Posterior vena cava (tissue), 2 donors: ENCODE data around the gene PATL1. TPM values are rescaled to one million over a fixed set of nuclear protein-coding genes. Genes with fewer than 3 reads are reported as not detected.

Source experiments
- DNase-seq: peaks from one replicate; pipeline ENCODE4 v3.0.0-alpha.2; 2020; ENCODE audit warnings: low spot score
- intact Hi-C, 2 donors: fragments of 100-400 bp; cut with DNase I; formaldehyde crosslinking; loops; one replicate each; pipeline versions ENCODE4 v1.14.1 to v1.14.2; 2022 to 2023
- total RNA-seq, 2 donors: library from RNA; stranded (reverse); fragmentation: NEBNext Ultra II Directional; extraction: Animal tissue kit (Norgen Biotek cat#: 25700); gene quantifications; one replicate each; pipeline ENCODE4 v1.2.1, GENCODE V29; 2021
- donor health status: DM: yes; HTN: yes; CAD: no.
- donor health status: DM: yes; HTN: yes; CAD: no.

The PATL1 gene
- total RNA-seq, 2 donors from 2014 or later = 19.4 to 24.2 TPM

- no peak for DNase-seq
- intact Hi-C loops = no loop called here
Observed at GRCh38 chr11:59678813-59679165, 10.0 kb upstream of the PATL1 start.

GRCh38 chr11:59678118-59678812 is 9.4 kb upstream of the PATL1 start:
- DNase-seq = no peak
- intact Hi-C loops = no loop called here

- no peak for DNase-seq
- intact Hi-C loops = no loop called here
Observed at GRCh38 chr11:59676205-59676604, 7.4 kb upstream of the PATL1 start.

GRCh38 chr11:59674291-59674690 is 5.5 kb upstream of the PATL1 start:
- DNase-seq = no peak
- intact Hi-C loops = no loop called here

GRCh38 chr11:59673291-59673690 is 4.5 kb upstream of the PATL1 start:
- intact Hi-C loops = no loop called here
- DNase-seq = no peak

- no peak for DNase-seq
- intact Hi-C loops = no loop called here
Observed at GRCh38 chr11:59671471-59671870, 2.6 kb upstream of the PATL1 start.

- intact Hi-C loops = loop anchor here in 1 of 2 donors (10.0 kb wide), 2 partner anchors 55 to 115 kb away; partner anchors contain the start of gene OSBP
- DNase-seq = peak; percentile 83
Observed at GRCh38 chr11:59669611-59670009, 773 bp upstream of the PATL1 start.

GRCh38 chr11:59668188-59668949 is 468 bp downstream of the PATL1 start:
- DNase-seq = peak; percentile 87
- intact Hi-C loops = loop anchor here in 1 of 2 donors (10.0 kb wide), 2 partner anchors 54 to 114 kb away; partner anchors contain the start of gene OSBP

GRCh38 chr11:59667812-59668187 is 1.0 kb downstream of the PATL1 start:
- intact Hi-C loops = loop anchor here in 1 of 2 donors (10.0 kb wide), 2 partner anchors 53 to 113 kb away; partner anchors contain the start of gene OSBP
- DNase-seq = no peak

GRCh38 chr11:59666969-59667368 is 1.9 kb downstream of the PATL1 start:
- intact Hi-C loops = loop anchor here in 1 of 2 donors (10.0 kb wide), 2 partner anchors 52 to 112 kb away; partner anchors contain the start of gene OSBP
- no peak for DNase-seq

GRCh38 chr11:59660621-59661020 is 8.2 kb downstream of the PATL1 start:
- intact Hi-C loops = loop anchor here in 1 of 2 donors (10.0 kb wide), 2 partner anchors 46 to 106 kb away; partner anchors contain the start of gene OSBP
- DNase-seq = no peak

GRCh38 chr11:59659981-59660380 is 8.9 kb downstream of the PATL1 start:
- DNase-seq = no peak
- intact Hi-C loops = loop anchor here in 1 of 2 donors (10.0 kb wide), 2 partner anchors 45 to 105 kb away; partner anchors contain the start of gene OSBP

- intact Hi-C loops = no loop called here
- DNase-seq = no peak
Observed at GRCh38 chr11:59658036-59658435, 10.8 kb downstream of the PATL1 start.

GRCh38 chr11:59654893-59655292 is 13.9 kb downstream of the PATL1 start:
- intact Hi-C loops = no loop called here
- no peak for DNase-seq

GRCh38 chr11:59647245-59647980 is 21.4 kb downstream of the PATL1 start:
- intact Hi-C loops = no loop called here

GRCh38 chr11:59644528-59644927 is 24.3 kb downstream of the PATL1 start:
- intact Hi-C loops = no loop called here
- no peak for DNase-seq

More at GRCh38 chr11:59647245-59647980, 21.4 kb downstream of the PATL1 start:
- DNase-seq = no peak

GRCh38 chr11:59643390-59643789 is 25.4 kb downstream of the PATL1 start:
- intact Hi-C loops = no loop called here
- DNase-seq = no peak

- no peak for DNase-seq
- intact Hi-C loops = no loop called here
Observed at GRCh38 chr11:59641156-59641555, 27.7 kb downstream of the PATL1 start.

- DNase-seq = no peak
- intact Hi-C loops = no loop called here
Observed at GRCh38 chr11:59630493-59630892, 38.3 kb downstream of the PATL1 start.

- intact Hi-C loops = no loop called here
- no peak for DNase-seq
Observed at GRCh38 chr11:59629996-59630395, 38.8 kb downstream of the PATL1 start.
